ENCODE results near the gene TNIK.

GRCh38 chr3:171266740-171267073 lies 193.5 kb downstream of the TNIK start:
- TF ChIP-seq CTCF (conservative IDR thresholded peaks at IDR 0.05; ENCODE audit: low read depth, low read length) (no peak), POLR2A (IDR thresholded peaks at IDR 0.05; ENCODE audit: low read depth, low read length) (no peak), MAFK (IDR thresholded peaks at IDR 0.05; ENCODE audit: low read depth, low read length) (no peak), RFX5 (IDR thresholded peaks at IDR 0.05; ENCODE audit: low read depth, low read length) (no peak), RAD21 (IDR thresholded peaks at IDR 0.05; ENCODE audit: low read length) (no peak), ELK1 (IDR thresholded peaks at IDR 0.05; ENCODE audit: borderline replicate concordance, low read depth, low read length) (no peak)

Measured in IMR-90 (cell line).